Activated CD8-positive, alpha-beta memory T cell treated with anti-CD3 and anti-CD28 coated beads, Interleukin-2, amount 50 U/mL, for 1 hour (primary cell): ENCODE results near the gene TMEM135.

Experiments
- DNase-seq: peaks from one replicate; pipeline ENCODE4 v3.0.0-alpha.2; 2020; ENCODE audit errors: extremely low read depth

Gene TMEM135

DNA sequence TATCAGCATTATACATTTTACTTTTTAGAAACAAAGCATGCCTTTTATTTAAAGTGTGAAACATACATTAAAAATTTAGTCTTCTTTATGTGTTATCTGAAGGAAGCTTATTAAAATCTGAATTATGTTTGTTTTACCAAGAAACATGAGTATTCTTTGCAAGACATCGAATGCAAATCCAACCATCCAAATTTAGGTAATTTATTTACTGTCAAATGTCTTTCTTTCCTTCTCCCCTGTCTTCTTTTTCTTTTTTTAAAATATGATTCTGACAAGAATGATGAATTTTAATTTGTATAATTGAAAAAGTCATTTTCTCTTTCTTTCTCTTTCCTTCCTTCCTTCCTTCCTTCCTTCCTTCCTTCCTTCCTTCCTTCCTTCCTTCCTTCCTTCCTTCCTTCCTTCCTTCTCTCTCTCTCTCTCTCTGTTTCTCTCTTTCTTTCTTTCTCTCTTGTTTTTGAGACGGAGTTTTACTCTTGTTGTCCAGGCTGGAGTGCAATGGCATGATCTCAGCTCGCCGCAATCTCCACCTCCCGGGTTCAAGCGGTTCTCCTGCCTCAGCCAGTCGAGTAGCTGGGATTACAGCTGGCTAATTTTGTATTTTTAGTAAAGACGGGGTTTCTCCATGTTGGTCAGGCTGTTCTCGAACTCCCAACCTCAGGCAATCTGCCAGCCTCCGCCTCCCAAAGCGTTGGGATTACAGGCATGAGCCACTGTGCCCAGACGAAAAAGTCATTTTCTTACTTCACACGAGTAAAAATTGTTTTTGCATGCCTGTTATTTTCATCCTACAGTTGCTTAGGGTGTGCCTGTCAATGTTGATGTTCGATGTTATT is 157.5 kb downstream of the TMEM135 start:
- DNase-seq: no peak

DNA sequence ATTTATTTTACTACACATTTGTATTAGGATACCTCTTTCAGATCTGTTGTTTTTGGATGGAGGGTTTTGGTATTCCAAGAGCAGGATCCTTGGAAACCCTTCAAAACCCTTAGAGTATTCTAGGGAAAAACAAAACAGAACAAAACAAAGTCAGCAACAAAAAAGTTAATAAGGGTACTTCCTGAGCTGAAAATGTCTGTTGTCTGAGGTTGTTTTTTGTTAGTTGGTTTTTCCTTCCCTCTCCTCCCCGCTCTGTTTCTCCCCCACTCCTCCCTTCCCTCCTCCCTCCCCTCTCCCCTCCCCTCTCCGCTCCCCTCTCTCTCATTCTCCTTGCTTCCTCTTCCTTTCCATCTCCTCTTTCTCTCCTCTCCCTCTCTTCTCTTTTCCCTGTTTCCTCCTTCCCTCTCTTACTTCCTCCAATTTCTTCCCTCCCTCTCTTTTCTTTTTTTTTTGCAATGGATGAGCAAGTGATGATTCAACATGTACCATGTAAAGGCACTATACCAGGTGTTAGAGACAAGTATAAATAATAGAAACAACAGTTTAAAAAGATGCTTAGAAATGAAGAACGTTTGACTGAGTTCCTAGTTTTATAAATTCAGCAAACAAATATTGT is 160.6 kb downstream of the TMEM135 start:
- no peak for DNase-seq

DNA sequence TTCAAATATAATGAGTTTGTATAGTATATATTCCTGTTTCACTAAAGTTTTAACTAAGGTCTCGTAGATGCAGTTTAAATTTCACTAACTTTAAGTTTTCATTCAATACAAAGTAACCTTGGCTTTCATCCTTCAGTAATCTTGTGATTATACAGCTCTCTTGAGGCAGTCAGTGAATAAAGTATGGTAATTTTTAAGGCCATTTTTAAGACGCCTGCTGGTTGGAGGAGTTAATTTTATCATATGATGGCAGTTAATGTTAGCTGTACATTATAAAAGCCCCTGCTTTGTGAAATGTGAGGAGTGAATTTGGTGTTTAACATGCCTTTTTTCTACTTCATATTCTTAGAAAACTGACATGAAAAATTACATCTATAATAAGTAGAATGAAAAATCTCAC is 163.6 kb downstream of the TMEM135 start:
- DNase-seq: no peak

DNA sequence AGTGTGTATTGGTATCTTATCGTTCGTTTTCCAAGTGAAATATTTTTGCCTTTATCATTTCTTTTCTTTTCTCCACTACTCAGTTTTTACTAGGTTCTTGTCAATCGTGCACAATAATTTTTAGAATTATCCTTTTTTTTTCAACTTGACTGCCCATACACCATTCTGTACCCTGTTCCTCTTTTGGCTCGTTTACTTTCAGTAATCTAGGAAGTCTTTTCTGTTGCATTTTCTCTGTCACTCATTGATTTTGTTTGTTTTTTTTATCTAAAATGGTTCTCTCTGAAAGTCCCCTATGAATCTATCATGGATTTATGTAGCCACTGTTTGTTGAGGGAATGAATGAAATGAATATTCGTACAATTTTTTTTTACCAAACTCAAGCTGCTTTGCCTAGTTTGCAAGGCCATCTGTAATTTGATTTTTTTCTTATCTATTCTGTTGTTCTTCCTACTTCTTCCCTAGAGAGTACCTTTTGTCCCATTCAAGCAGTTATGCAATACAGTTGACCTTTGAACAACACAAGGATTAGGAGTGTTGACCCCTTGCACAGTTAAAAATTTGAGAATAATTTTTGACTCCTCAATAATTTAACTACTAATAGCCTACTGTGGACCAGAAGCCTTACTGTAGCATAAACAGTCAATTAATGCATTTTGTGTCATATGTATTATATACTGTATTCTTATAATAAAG is 166.3 kb downstream of the TMEM135 start:
- DNase-seq: no peak

DNA sequence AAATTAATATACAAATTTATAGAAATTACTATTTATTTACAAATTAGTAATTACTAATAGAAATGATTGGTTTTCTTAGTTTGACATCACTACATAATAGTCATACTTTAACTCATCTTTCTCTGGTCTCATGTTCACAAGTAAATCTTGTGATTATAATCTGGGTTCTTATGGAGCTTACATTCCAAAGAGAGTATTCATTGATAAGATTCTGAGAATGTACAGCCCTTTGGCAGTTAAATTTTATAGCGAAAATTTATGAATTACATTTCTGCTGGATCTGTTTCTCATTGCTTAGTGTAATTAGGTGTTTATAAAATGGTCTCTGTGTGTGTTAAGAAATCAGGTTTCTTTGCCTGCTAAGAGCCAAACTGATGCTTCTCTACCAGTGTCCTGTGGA is 175.2 kb downstream of the TMEM135 start:
- DNase-seq: no peak

DNA sequence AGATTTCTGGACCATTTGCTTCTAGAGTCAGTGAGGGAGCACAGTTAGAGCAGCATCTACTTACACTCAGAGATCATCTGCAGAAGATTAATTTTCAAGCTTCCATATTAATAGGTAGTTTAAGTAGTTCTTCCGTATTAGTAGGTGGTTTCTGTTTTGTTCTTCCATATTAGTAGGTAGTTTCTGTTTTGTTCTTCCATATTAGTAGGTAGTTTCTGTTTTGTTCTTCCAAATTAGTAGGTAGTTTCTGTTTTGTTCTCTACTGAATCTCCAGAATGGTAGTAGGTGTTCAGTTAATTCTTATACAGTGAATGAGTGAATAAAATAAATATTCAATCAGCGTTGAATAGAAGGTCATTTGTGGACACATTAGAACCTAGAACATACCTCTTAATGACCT is 175.7 kb downstream of the TMEM135 start:
- no peak for DNase-seq

DNA sequence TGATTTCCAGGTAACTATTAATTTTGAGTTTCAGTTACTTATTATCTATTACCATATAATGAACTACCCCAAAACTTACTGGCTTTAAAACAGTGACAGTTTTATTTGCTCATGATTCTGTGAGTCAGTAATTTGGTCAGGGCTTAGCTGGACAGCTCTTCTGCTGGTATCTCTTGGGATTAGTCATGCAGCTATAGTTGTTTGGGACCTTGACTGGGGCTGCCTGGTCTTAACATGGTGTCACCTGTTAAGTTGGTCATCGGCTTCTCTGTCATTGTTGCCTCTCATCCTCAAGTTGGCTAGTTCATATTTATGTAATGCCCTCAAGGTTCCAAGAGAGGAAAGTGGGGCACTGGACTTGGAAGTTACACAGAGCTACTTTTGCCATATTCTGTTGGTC is 177.5 kb downstream of the TMEM135 start:
- no peak for DNase-seq

DNA sequence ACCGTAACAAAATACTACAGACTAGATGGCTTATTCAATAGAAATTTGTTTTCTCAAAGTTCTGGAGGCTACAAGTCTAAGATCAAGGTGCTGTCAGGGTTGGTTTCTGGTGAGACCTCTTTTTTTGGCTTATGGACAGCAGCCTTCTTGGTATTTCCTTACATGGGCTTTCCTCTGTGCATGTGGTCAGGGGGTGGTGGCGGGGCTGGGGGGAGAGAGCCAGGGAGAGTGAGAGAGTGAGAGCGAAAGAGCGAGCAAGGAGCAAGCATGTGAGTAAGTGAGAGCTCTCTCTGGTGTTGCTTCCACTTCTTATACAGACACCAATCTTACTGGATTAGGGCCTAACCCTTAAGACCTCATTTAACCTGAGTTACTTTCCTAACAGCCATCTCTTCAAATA is 181.5 kb downstream of the TMEM135 start:
- no peak for DNase-seq

DNA sequence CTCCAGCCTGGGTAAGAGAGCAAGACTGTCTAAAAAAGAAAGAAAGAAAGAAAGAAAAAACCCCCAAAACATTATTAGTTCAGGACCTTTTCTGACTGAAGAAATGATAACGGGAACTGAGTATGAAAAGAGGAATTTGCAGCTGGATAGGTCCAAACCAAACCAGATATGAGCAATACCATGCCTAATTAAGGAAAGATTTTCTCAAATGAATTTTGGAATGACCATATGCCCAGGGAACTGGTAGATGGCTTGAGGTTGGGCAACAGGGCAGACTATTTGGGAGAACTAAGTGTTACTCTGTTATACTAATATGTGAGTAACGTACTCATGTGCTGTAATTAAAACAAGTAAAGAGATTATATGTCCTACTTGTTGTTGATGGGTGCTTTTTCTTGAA is 186.1 kb downstream of the TMEM135 start:
- no peak for DNase-seq

DNA sequence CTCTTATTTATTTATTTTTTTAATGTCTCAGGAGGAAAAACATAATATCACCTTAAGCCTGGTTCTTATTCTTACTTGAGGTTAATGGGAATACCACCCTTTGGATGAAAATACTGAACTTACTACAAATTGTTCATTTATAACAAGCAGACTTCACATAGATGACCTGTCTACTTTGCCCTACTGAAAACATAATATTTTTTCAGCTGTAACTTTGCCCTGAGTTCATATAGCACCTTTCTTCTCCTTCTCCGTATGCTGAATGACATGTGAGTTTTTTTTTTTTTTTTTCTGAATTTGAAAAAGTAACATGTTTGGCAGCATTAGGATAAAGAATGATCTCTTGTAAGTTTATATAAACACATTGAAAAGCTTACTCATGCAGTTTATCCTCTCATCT is 186.8 kb downstream of the TMEM135 start:
- DNase-seq: no peak

DNA sequence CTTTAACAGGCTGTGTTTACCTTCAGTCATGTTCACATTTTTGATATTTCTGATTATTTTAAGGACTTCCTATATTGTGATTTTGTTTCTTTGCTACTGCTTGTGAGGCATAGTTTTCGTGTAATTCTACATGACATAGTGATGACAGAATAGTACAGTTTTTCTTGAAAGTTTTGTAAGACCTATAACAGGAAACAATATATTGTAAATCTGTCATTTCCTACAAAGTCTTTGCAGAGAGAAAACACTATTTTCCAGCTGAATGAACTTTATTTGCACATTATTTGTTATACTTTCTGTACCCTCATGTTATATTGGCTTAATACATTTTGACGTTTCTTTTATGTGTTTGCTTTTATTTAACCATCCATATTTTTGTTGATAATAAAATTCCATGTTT is 191.1 kb downstream of the TMEM135 start:
- DNase-seq: no peak

DNA sequence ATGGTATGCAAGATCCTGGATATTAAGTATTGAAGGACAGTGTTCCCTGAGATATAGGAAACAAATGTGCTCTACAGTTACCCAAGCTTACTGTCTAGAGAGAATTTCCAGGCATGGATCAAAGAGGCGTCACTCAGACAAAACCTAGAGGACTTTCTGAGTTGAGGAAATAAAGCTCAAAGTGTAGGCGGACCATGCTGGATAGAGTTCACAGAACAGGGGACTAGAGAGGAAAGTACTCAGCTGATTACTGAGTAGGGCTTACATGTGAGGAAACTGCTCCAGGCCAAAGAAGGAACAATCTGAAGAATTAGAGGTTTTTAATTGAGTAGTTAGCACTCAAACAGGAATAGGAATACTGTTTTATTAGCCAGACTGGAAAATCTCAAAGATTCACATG is 193.3 kb downstream of the TMEM135 start:
- DNase-seq: no peak

DNA sequence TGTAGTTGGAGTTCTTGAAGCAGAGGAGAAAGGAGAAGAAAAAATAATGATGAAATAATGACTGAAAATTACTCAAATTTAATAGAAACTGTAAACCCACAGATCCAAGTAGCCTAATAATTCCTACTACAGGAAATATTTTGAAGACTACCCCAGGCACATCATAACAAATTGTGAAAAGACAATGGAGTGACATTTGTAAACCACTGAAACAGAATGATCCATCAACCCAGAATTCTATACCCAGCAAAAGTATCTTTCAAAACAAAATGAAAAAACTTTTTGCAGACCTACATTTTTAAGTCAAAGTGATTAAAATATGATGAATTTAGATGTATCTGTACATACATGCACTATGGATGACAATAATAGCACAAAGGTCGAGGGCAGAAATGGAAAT is 194.6 kb downstream of the TMEM135 start:
- no peak for DNase-seq

DNA sequence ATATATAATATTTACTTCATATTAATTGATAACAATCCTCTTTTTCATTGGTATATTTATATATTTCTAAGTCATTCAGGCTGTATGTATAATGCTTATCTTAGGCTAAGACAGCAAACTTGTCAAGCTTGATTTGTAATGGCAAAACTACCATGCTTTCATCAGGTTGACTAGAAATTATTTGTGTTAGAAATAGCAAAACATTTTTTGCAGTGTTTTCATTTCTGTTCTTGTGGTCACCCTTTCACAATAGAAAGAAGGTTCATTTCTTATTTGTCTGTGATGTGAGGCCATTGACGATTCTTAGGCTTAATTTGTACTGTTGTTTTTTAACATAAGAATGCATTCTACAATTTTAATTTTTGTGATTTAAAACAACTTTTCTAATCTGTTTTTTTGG is 197.6 kb downstream of the TMEM135 start:
- no peak for DNase-seq

DNA sequence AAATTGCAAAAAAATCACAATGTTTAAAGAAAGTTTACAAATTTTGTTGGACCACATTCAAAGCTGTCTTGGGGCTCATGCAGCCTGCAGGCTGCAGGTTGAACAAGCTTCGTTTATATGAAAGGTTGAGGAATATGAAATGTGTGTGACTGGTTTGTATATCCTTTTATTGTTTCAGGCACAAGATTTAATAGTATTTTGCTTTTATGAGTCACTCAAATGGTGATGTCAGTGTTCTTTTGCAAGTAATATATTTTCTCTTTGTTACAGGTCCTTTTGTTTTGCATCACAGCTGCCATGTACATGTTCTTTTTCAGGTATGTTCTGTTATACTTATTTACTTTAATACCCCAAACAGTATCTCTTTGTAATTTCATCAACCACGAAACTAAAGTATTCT is 198.6 kb downstream of the TMEM135 start:
- DNase-seq: no peak

DNA sequence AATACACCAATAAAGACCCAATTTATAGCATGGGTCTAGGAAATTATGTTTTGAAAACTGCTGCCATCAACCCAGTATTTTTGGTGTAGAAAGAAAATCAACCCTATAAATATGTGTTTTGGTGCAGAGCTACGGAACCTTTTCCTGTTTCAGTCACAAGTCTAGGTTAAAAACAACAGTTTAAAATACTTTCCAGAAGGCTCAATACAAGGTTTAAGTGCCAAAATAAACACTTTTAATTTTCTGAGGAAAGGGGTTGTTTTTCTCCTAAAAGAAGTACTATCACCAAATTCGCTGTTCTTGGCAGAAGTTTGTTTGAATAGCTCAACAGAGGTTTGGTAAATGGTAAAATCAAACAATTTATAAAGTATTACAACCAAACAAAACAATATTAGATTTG is 201.3 kb downstream of the TMEM135 start:
- DNase-seq: no peak

DNA sequence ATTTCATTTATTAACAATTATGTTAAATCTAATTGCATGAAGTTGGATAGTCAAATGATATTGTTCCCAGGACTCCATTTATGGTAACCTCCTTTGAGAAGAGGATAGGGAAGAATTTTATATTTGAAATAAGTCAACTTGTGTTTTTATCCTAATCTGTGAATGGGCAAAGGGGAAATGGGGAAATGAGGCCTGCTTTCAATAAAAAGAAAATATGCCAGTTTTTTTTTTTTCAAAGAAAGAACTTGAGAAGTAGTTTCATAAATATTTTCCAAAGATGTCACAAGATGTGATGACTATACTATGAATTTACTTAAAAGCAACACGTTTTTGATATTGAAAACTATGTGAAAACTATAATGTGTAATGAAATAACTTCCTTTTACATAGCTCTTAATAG is 201.8 kb downstream of the TMEM135 start:
- DNase-seq: no peak

DNA sequence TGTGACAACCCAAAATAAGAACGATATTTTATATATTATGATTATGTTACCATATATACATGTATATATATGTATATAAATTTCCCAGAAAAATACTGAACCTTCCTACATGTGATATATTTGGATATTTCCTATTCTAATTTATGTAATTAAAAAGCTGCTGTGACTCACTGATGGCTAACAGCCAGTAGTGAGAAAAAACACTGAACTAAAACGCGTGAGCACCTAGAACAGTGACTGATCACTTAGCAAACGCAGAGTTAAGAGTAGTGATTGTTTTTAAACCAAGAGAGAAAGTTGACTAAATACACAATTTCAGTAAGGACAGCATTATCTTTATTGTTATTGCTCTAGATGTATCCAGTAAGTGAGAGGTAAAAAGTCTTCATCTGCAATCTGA is 213.8 kb downstream of the TMEM135 start:
- no peak for DNase-seq

DNA sequence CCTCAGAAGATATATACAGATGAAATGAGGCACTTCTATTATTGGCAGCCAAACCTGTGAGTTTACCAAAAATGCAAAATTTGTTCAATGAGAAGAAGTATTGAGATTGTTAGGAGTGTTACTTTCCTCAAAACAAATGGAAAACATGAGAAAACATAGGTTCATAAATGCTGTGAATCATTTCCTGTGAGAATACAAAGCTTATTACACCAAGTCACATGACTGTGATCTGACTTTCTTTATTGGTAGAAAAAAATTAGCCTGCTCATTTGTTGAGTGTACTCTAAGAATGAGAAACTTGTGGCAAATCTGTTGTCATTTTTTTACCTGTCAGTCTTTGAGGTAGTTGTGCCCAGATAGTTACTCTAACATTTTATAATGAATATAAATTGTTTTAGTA is 215.1 kb downstream of the TMEM135 start:
- no peak for DNase-seq

DNA sequence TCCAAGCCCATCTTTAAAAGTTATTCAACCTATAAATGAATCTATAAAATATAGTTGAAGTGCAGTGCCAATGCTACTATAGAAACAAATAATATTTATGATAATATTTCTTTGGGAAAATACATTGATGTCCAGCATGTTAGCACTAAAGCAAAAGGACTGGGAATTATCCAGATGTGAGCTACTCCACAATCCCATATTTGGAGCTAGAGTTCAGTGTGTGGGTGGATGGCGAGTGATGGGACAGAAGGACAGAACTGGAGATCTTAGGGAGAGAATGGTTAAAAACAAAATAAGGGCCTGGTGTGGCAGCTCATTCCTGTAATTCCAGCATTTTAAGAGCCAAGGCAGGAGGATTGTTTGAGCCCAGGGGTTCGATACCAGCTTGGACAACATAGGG is 216.8 kb downstream of the TMEM135 start:
- DNase-seq: no peak

DNA sequence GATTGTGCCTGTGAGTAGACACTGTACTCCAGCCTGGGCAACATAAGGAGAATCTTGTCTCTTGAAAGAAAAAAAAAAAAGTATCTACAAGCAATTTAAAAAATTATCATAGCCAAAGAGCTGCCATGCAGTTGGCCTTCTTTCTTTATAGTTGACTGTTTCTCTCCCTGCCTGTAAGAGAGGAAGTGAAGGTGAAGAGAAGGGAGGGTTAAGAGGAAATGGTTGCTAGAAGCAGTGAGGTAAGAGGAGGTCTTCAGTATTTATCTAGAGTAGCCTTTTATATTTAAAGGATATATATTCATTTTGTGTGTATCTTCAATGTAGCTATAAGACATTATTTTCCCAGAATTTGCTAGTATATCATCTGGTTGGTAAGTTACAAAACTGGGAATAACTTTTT is 217.9 kb downstream of the TMEM135 start:
- DNase-seq: no peak

DNA sequence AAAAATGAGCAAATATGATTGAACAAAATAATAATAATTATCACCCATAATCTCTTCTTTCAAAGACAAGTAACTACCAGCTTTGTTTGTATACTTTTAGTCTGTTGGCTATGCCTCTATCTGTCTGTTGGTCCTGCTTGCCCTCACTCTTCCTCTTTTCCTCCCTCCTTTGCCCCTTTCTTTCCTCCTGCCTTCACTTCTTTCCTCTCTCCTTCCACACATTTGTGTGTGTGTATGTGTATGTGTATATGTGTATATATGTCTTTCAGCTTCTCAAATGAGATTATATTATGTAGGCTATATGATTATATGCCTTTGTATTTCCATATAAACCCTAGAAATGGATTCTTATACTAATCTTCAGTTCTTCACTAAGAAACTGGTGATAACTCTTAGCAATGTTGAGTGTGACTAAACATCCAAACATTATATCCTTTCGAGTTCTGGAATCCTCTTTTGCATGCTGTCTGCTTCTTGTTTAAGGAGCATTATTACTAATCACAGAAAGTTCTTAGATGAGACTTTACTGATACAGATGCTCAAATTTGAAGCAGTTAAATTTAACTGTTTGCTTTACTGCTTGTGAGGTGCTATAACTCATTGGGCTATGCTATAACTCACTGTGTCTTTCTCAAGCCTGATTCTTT is 219.1 kb downstream of the TMEM135 start:
- no peak for DNase-seq
